AG10803 (cell line): ENCODE data around the gene PGP.

Source experiments
- DNase-seq: peaks from one replicate; pipeline ENCODE4 v3.0.0; 2010; ENCODE audit warnings: low read depth
- H3K4me3 ChIP-seq: 2 replicates; pipeline ENCODE4 v1.5.1; 2011; ENCODE audit warnings: mild to moderate bottlenecking, low read length, control low read depth
- TF ChIP-seq, protein P1 (sequence below): conservative IDR thresholded peaks from 2 replicates; pipeline ENCODE4 v1.5.1; 2011; ENCODE audit warnings: mild to moderate bottlenecking, low read length, control low read depth, inconsistent platforms

The PGP gene

DNA sequence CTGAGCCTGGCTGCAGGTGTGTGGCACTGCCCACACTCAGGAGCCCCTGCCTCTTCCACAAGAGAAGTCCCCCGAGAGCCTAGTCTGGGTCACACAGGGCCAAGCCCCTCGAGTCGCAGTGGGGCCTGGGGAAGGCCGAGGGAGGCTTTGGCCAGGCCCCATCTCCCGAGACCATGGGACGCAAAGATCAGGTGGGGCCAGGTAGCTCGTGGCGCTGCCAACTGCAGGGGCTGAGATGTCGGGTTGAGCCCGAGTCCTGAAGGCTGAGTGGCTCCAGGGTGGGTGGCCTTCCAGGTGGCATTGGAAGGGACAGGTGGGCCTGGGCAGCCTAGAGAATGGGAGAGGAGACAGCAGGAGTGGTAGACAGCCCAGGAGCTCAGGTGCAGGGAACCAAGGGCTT is 52.7 kb downstream of the PGP start:
- no peak for DNase-seq
- TF ChIP-seq, protein P1, sequence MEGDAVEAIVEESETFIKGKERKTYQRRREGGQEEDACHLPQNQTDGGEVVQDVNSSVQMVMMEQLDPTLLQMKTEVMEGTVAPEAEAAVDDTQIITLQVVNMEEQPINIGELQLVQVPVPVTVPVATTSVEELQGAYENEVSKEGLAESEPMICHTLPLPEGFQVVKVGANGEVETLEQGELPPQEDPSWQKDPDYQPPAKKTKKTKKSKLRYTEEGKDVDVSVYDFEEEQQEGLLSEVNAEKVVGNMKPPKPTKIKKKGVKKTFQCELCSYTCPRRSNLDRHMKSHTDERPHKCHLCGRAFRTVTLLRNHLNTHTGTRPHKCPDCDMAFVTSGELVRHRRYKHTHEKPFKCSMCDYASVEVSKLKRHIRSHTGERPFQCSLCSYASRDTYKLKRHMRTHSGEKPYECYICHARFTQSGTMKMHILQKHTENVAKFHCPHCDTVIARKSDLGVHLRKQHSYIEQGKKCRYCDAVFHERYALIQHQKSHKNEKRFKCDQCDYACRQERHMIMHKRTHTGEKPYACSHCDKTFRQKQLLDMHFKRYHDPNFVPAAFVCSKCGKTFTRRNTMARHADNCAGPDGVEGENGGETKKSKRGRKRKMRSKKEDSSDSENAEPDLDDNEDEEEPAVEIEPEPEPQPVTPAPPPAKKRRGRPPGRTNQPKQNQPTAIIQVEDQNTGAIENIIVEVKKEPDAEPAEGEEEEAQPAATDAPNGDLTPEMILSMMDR: no peak
- no peak overlapping the region; the same call in 1 of the 2 replicates for H3K4me3 ChIP-seq
